ENCODE results near the gene PLCXD1.
"Not testable (repeated sequence)": the region's sequence is repeated elsewhere in the genome, so short reads cannot be mapped to it uniquely, and the experiment has no call there.

Gene PLCXD1, protein sequence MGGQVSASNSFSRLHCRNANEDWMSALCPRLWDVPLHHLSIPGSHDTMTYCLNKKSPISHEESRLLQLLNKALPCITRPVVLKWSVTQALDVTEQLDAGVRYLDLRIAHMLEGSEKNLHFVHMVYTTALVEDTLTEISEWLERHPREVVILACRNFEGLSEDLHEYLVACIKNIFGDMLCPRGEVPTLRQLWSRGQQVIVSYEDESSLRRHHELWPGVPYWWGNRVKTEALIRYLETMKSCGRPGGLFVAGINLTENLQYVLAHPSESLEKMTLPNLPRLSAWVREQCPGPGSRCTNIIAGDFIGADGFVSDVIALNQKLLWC

GRCh38 chrX:281166-281999 is at the start of gene PLCXD1:
PLCXD1 (plus strand) TSS chrX:281381; CDS start chrX:284188, 2,807 bp downstream.
- H3K36me3 ChIP-seq (ENCODE audit: control insufficient read depth in 1 of 2, insufficient read depth in 2 of 2, low read length in 2 of 2) = peaks cover 4 to 7% of the 10 kb centered on the region in 2 donors
- H3K27ac ChIP-seq (ENCODE audit: low read length) = no peak within 1 kb of the TSS
- no peaks in the 10 kb centered on the region for H3K9me3 ChIP-seq (ENCODE audit: control insufficient read depth in 1 of 2, low read length in 2 of 2)
- peak within 1 kb of the TSS; percentile 21 to 50 for H3K4me3 ChIP-seq (ENCODE audit: low read depth in 1 of 2, low read length in 2 of 2)
- no peaks in the 10 kb centered on the region for H3K27me3 ChIP-seq (ENCODE audit: low read depth, low read length)
- peaks cover 0 to 10% of the 10 kb centered on the region in 2 donors for H3K4me1 ChIP-seq (ENCODE audit: control insufficient read depth in 1 of 2, insufficient read depth in 2 of 2, low read length in 2 of 2)

DNA sequence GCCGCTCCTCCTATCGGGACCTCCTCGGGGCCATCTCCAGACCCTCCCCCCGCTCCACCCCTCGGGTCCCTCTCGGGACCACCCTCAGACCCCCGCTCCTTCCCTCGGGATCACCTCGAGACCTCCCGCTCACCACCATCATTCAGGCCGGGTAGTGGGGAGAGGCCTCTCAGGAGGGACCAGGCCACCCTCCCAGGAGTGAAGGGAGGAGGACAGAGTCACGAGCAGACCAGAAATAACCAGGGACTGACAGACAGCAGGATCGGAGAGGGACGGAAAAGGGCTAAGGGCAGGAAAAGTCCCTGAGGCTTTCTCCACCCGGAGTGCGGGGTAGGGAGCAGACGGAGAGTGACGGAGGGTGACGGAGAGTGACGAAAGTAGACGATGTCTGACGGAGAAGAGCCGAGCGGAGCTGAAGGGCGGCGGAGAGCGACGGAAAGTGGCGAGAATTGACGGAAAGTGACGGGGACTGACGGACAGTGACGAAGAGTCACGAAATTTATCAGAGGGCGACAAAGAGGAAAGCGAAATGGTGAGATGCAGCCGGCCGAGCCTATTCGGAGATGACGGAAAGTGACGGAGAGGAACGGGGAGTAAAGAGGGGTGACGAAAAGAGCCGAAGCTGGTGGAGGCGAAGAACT is 49.4 kb upstream of the PLCXD1 start:
- H3K4me3 ChIP-seq (ENCODE audit: low read depth in 1 of 2, low read length in 2 of 2); H3K27me3 ChIP-seq (ENCODE audit: low read depth, low read length); H3K36me3 ChIP-seq (ENCODE audit: control insufficient read depth in 1 of 2, insufficient read depth in 2 of 2, low read length in 2 of 2); H3K4me1 ChIP-seq (ENCODE audit: control insufficient read depth in 1 of 2, insufficient read depth in 2 of 2, low read length in 2 of 2); H3K9me3 ChIP-seq (ENCODE audit: control insufficient read depth in 1 of 2, low read length in 2 of 2); H3K27ac ChIP-seq (ENCODE audit: low read length): not testable (repeated sequence)

DNA sequence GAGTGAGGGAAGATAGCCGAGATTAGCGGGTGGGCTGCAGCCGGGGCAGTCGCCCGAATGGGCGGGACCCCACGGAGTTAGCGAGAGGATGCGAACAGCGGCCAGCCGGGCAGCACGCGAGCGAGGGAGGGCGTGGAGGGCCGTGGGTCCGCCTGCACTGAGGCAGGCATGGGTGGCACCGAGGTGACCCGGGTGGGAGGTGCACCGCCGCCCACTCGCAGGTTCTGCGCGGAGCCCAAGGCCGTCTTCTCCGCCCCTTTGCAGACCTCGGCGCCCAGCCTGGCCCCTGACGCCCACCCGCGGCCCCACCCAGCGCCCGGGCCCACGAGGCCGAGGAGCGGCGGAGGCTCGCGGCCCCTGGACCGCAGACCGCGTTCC is 48.9 kb upstream of the PLCXD1 start:
- not testable (repeated sequence) for H3K4me1 ChIP-seq (ENCODE audit: control insufficient read depth in 1 of 2, insufficient read depth in 2 of 2, low read length in 2 of 2); H3K9me3 ChIP-seq (ENCODE audit: control insufficient read depth in 1 of 2, low read length in 2 of 2); H3K4me3 ChIP-seq (ENCODE audit: low read depth in 1 of 2, low read length in 2 of 2); H3K36me3 ChIP-seq (ENCODE audit: control insufficient read depth in 1 of 2, insufficient read depth in 2 of 2, low read length in 2 of 2); H3K27ac ChIP-seq (ENCODE audit: low read length); H3K27me3 ChIP-seq (ENCODE audit: low read depth, low read length)

GRCh38 chrX:236201-236600 is 45.0 kb upstream of the PLCXD1 start:
- H3K4me1 ChIP-seq (ENCODE audit: control insufficient read depth in 1 of 2, insufficient read depth in 2 of 2, low read length in 2 of 2); H3K9me3 ChIP-seq (ENCODE audit: control insufficient read depth in 1 of 2, low read length in 2 of 2); H3K36me3 ChIP-seq (ENCODE audit: control insufficient read depth in 1 of 2, insufficient read depth in 2 of 2, low read length in 2 of 2); H3K27me3 ChIP-seq (ENCODE audit: low read depth, low read length); H3K27ac ChIP-seq (ENCODE audit: low read length); H3K4me3 ChIP-seq (ENCODE audit: low read depth in 1 of 2, low read length in 2 of 2): not testable (repeated sequence)

DNA sequence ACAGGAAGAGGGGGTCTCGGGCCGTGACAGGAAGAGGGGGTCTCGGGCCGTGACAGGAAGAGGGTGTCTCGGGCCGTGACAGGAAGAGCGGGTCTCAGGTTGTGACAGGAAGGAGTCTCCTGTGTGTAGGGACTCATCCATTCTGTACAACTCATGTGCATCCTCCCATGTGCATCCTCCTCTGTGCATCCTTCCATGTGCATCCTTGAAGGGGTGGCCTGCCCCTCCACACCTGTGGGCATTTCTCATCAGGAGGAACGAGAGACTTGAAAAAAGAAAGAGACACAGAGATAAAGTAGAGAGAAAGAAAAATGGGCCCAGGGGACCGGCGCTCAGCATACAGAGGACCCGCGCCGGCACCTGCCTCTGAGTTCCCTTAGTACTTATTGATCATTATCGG is 30.2 kb upstream of the PLCXD1 start:
- no peak overlapping the region for H3K27ac ChIP-seq (ENCODE audit: low read length)
- no peak overlapping the region for H3K4me3 ChIP-seq (ENCODE audit: low read depth in 1 of 2, low read length in 2 of 2)
- H3K4me1 ChIP-seq (ENCODE audit: control insufficient read depth in 1 of 2, insufficient read depth in 2 of 2, low read length in 2 of 2) = no peaks in the 10 kb centered on the region
- no peaks in the 10 kb centered on the region for H3K36me3 ChIP-seq (ENCODE audit: control insufficient read depth in 1 of 2, insufficient read depth in 2 of 2, low read length in 2 of 2)
- H3K9me3 ChIP-seq (ENCODE audit: control insufficient read depth in 1 of 2, low read length in 2 of 2) = no peaks in the 10 kb centered on the region
- H3K27me3 ChIP-seq (ENCODE audit: low read depth, low read length) = no peaks in the 10 kb centered on the region

- not testable (repeated sequence) for H3K27ac ChIP-seq (ENCODE audit: low read length); H3K4me3 ChIP-seq (ENCODE audit: low read depth in 1 of 2, low read length in 2 of 2)
Measured at GRCh38 chrX:251396-252243, 29.6 kb upstream of the PLCXD1 start.

GRCh38 chrX:252244-252956 is 28.8 kb upstream of the PLCXD1 start:
- no peak overlapping the region for H3K4me3 ChIP-seq (ENCODE audit: low read depth in 1 of 2, low read length in 2 of 2)
- peaks cover 0 to 2% of the 10 kb centered on the region in 2 donors for H3K9me3 ChIP-seq (ENCODE audit: control insufficient read depth in 1 of 2, low read length in 2 of 2)
- H3K4me1 ChIP-seq (ENCODE audit: control insufficient read depth in 1 of 2, insufficient read depth in 2 of 2, low read length in 2 of 2) = no peaks in the 10 kb centered on the region
- H3K27ac ChIP-seq (ENCODE audit: low read length) = no peak overlapping the region
- no peaks in the 10 kb centered on the region for H3K27me3 ChIP-seq (ENCODE audit: low read depth, low read length)
- no peaks in the 10 kb centered on the region for H3K36me3 ChIP-seq (ENCODE audit: control insufficient read depth in 1 of 2, insufficient read depth in 2 of 2, low read length in 2 of 2)

More at GRCh38 chrX:251396-252243, 29.6 kb upstream of the PLCXD1 start:
- H3K36me3 ChIP-seq (ENCODE audit: control insufficient read depth in 1 of 2, insufficient read depth in 2 of 2, low read length in 2 of 2); H3K4me1 ChIP-seq (ENCODE audit: control insufficient read depth in 1 of 2, insufficient read depth in 2 of 2, low read length in 2 of 2); H3K9me3 ChIP-seq (ENCODE audit: control insufficient read depth in 1 of 2, low read length in 2 of 2); H3K27me3 ChIP-seq (ENCODE audit: low read depth, low read length): not testable (repeated sequence)

GRCh38 chrX:252957-253291 is 28.3 kb upstream of the PLCXD1 start:
- H3K4me3 ChIP-seq (ENCODE audit: low read depth in 1 of 2, low read length in 2 of 2) = no peak overlapping the region
- H3K4me1 ChIP-seq (ENCODE audit: control insufficient read depth in 1 of 2, insufficient read depth in 2 of 2, low read length in 2 of 2) = no peaks in the 10 kb centered on the region
- H3K27ac ChIP-seq (ENCODE audit: low read length) = no peak overlapping the region
- H3K36me3 ChIP-seq (ENCODE audit: control insufficient read depth in 1 of 2, insufficient read depth in 2 of 2, low read length in 2 of 2) = no peaks in the 10 kb centered on the region
- peaks cover 0 to 2% of the 10 kb centered on the region in 2 donors for H3K9me3 ChIP-seq (ENCODE audit: control insufficient read depth in 1 of 2, low read length in 2 of 2)
- no peaks in the 10 kb centered on the region for H3K27me3 ChIP-seq (ENCODE audit: low read depth, low read length)

DNA sequence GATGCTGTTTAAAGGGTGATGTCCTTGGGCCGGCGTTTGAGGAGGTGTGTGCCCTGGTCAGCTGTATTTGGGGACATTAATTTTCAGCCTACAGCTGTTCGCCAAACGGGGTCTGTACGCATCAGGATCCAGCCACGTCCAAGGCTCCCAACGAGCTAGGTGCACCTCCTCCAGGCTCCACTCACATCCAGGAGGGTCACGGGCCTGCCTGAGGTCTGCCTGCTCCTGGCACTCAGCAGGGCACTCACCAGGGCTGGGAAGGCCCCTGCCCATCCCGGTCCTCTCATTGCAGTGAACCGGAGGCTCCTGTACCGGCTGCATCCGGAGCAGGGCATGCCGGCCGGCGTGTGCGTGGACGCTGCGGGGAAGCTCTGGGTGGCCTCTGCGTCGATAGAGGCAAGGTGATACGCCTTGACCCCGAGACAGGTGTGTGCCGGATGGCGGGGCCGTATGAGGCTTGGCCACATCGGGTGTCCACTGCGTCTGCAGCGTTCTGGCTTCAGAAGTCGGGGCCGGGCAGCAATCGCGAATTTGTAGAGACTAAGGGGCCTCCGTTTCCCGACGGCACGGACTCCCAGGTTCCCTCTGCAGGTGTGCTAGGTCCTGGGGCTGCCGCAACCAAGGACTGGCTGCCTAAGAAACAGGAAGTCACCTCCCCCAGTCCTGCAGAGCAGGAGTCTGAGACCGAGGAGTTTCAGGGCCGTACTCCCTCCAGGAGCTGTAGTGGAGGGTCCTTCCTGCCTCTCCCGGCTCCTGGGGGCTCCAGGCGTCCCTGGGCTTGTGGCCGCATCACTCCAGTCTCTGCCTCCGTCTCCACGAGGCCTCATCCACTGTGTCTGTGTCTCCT is 27.5 kb upstream of the PLCXD1 start:
- H3K4me3 ChIP-seq (ENCODE audit: low read depth in 1 of 2, low read length in 2 of 2) = no peak overlapping the region
- peaks cover 0 to 3% of the 10 kb centered on the region in 2 donors for H3K9me3 ChIP-seq (ENCODE audit: control insufficient read depth in 1 of 2, low read length in 2 of 2)
- H3K27me3 ChIP-seq (ENCODE audit: low read depth, low read length) = no peaks in the 10 kb centered on the region
- H3K36me3 ChIP-seq (ENCODE audit: control insufficient read depth in 1 of 2, insufficient read depth in 2 of 2, low read length in 2 of 2) = no peaks in the 10 kb centered on the region
- H3K27ac ChIP-seq (ENCODE audit: low read length) = no peak overlapping the region
- H3K4me1 ChIP-seq (ENCODE audit: control insufficient read depth in 1 of 2, insufficient read depth in 2 of 2, low read length in 2 of 2) = no peaks in the 10 kb centered on the region

DNA sequence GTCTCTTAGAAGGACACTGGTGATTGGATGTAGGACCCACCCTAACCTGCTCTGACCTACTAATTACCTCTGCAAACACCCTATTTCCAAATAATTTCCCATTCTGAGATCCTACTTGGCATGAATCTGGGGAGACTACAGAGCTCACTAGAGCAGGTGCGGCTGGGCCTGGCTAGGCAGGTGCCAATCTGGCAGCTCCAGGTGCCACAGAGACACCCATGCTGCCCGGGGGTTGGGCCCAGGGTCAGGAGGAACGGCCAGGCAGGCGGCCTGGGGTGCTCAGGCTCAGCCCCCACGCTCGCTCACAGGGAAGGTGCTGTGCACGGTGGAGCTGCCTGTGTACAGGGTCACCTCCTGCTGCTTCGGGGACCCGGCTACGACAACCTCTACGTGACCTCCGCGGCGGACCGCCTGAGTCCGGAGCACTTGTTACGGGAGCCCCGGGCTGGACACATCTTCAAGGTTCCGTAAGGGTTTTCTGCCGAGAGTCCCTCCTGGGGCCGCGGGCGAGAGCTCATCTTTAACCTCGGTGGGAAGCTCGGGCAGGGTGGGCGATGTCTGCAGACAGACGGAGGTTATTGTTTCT is 26.5 kb upstream of the PLCXD1 start:
- Histone ChIP-seq H3K27me3 (ENCODE audit: low read depth, low read length) (no peaks in the 10 kb centered on the region), H3K4me3 (ENCODE audit: low read depth in 1 of 2, low read length in 2 of 2) (no peak overlapping the region), H3K4me1 (ENCODE audit: control insufficient read depth in 1 of 2, insufficient read depth in 2 of 2, low read length in 2 of 2) (no peaks in the 10 kb centered on the region), H3K9me3 (ENCODE audit: control insufficient read depth in 1 of 2, low read length in 2 of 2) (peaks cover 0 to 4% of the 10 kb centered on the region in 2 donors), H3K27ac (ENCODE audit: low read length) (no peak overlapping the region), H3K36me3 (ENCODE audit: control insufficient read depth in 1 of 2, insufficient read depth in 2 of 2, low read length in 2 of 2) (no peaks in the 10 kb centered on the region)
